Neural progenitor cell (in vitro differentiated cells): ENCODE results near the gene CDK12.

Experiments
- CTCF ChIP-seq: fragments of 200-600 bp; sonication (generic); IDR thresholded peaks from 2 replicates; pipeline ENCODE4 v1.5.1; 2017; ENCODE audit warnings: antibody characterized with exemption, mild to moderate bottlenecking
- EZH2 ChIP-seq: fragments of 200-600 bp; sonication (generic); IDR thresholded peaks from 2 replicates; pipeline ENCODE4 v1.6.1; 2017; ENCODE audit warnings: antibody characterized with exemption, mild to moderate bottlenecking, moderate library complexity

- TF ChIP-seq CTCF (no peak), EZH2 (no peak)
Observed at GRCh38 chr17:39568702-39569101, 107.4 kb downstream of the CDK12 start.
